Esophagus muscularis mucosa (tissue), 3 donors: ENCODE data around the gene MAPK4.

ENCODE experiments used
- CTCF ChIP-seq, 3 experiments: fragments of 200-600 bp in 2 of 3; fragments of 450-650 bp in 1 of 3; sonication (generic) in 2 of 3; IDR thresholded peaks; one replicate each; pipeline ENCODE4 v1.5.1; 2017 to 2019; ENCODE audit warnings: antibody characterized with exemption in 3 of 3, mild to moderate bottlenecking in 2 of 3, moderate library complexity in 1 of 3
- POLR2A ChIP-seq: fragments of 450-650 bp; IDR thresholded peaks from one replicate; pipeline ENCODE4 v1.6.1; 2017; ENCODE audit warnings: antibody characterized with exemption, moderate library complexity, mild to moderate bottlenecking, low read depth
- POLR2AphosphoS5 ChIP-seq, 2 donors: sonication (generic); formaldehyde crosslinking; IDR thresholded peaks; one replicate each; pipeline ENCODE4 v1.6.1; 2017; ENCODE audit warnings: antibody characterized with exemption in 2 of 2

- TF ChIP-seq POLR2A = no peak
- TF ChIP-seq CTCF (IDR thresholded peaks at IDR 0.05) = no peak
- TF ChIP-seq POLR2AphosphoS5 (IDR thresholded peaks at IDR 0.05) = no peak
These were observed 194.4 kb downstream of the MAPK4 start for GRCh38 chr18:50754297-50754696.
